GM12873 (cell line): ENCODE results near the gene CFAP68.
A peak's percentile ranks its signal among the peaks of the same experiment; 100 is the strongest.

Experiments
- CTCF ChIP-seq: IDR thresholded peaks from 2 replicates; pipeline ENCODE4 v1.5.1; 2012; ENCODE audit warnings: low read depth, mild to moderate bottlenecking, moderate library complexity, low read length, control low read depth; ENCODE audit not compliant: insufficient read depth; ENCODE audit errors: missing control alignments

Gene CFAP68

GRCh38 chr11:111849631-111850030 lies 29.7 kb upstream of the CFAP68 start:
- TF ChIP-seq CTCF, result no peak

GRCh38 chr11:111851067-111851466 lies 28.3 kb upstream of the CFAP68 start:
- no peak for TF ChIP-seq CTCF

- peak; percentile 31 for TF ChIP-seq CTCF
These were observed 27.7 kb upstream of the CFAP68 start for GRCh38 chr11:111851636-111852035.

- no peak for TF ChIP-seq CTCF
These were observed 27.2 kb upstream of the CFAP68 start for GRCh38 chr11:111852103-111852502.

GRCh38 chr11:111855506-111855905 lies 23.8 kb upstream of the CFAP68 start:
- no peak for TF ChIP-seq CTCF

GRCh38 chr11:111860257-111860656 lies 19.1 kb upstream of the CFAP68 start:
- TF ChIP-seq CTCF, result no peak

GRCh38 chr11:111870113-111870512 lies 9.2 kb upstream of the CFAP68 start:
- no peak for TF ChIP-seq CTCF

GRCh38 chr11:111870522-111870885 lies 8.8 kb upstream of the CFAP68 start:
- no peak for TF ChIP-seq CTCF
